Upper lobe of left lung (tissue), 6 donors: ENCODE measurements around the gene BTBD9. TPM values are rescaled to one million over a fixed set of nuclear protein-coding genes. Genes with fewer than 3 reads are reported as not detected.

ENCODE experiments used
- ATAC-seq, 2 donors: fragments of 200-7000 bp; cut with Tn5 transposase; one replicate each; pipeline ENCODE4 v1.9.1; 2022; ENCODE audit warnings: mild to moderate bottlenecking in 2 of 2, moderate library complexity in 2 of 2; ENCODE audit not compliant: low FRiP score in 2 of 2
- DNase-seq, 2 donors: peaks; one replicate each; pipeline ENCODE4 v3.0.0-alpha.2; 2019 to 2020
- H3K27ac ChIP-seq, 4 donors: fragments of 200-600 bp; sonication (generic); one replicate each; pipeline ENCODE4 v1.5.1; 2016 to 2019
- H3K27me3 ChIP-seq, 4 donors: fragments of 200-600 bp; sonication (generic); one replicate each; pipeline ENCODE4 v1.5.1; 2017 to 2019
- H3K36me3 ChIP-seq, 4 donors: fragments of 200-600 bp; sonication (generic); one replicate each; pipeline ENCODE4 v1.5.1; 2016 to 2019
- H3K4me1 ChIP-seq, 4 donors: fragments of 200-600 bp; sonication (generic); one replicate each; pipeline ENCODE4 v1.5.1; 2018 to 2019
- H3K4me3 ChIP-seq, 4 donors: fragments of 200-600 bp; sonication (generic); one replicate each; pipeline ENCODE4 v1.5.1; 2017 to 2019; ENCODE audit warnings: mild to moderate bottlenecking in 2 of 4, moderate library complexity in 1 of 4
- H3K9me3 ChIP-seq, 4 donors: fragments of 200-600 bp; sonication (generic); one replicate each; pipeline ENCODE4 v1.5.1; 2018 to 2019
- CTCF ChIP-seq, 6 experiments: fragments of 450-650 bp in 4 of 6; fragments of 200-600 bp in 2 of 6; sonication (generic) in 2 of 6; IDR thresholded peaks; one replicate each; pipeline ENCODE4 v1.5.1; 2016 to 2019; ENCODE audit warnings: antibody characterized with exemption in 6 of 6
- EP300 ChIP-seq, 4 donors: sonication (generic); formaldehyde crosslinking; IDR thresholded peaks; one replicate each; pipeline ENCODE4 v1.5.1; 2017; ENCODE audit warnings: antibody characterized with exemption in 4 of 4, control low read depth in 2 of 4
- POLR2A ChIP-seq, 4 donors: fragments of 450-650 bp; IDR thresholded peaks; one replicate each; pipeline ENCODE4 v1.5.1; 2016 to 2017; ENCODE audit warnings: antibody characterized with exemption in 4 of 4, mild to moderate bottlenecking in 2 of 4
- POLR2AphosphoS5 ChIP-seq, 2 donors: sonication (generic); formaldehyde crosslinking; IDR thresholded peaks; one replicate each; pipeline ENCODE4 v1.5.1; 2017; ENCODE audit warnings: antibody characterized with exemption in 2 of 2
- WGBS, 2 donors: methylation state at CpG; one replicate each; pipeline ENCODE4 v1.1.5; 2017 to 2018; 5-methylcytosine and 5-hydroxymethylcytosine counted together
- total RNA-seq, 6 donors: library from RNA; depleted of rRNA in 4 of 6; stranded (reverse); fragments of >200 nt in 4 of 6; gene quantifications; one replicate each; pipeline versions ENCODE4 v1.1.0 to v1.2.1, GENCODE V29; 2016 to 2021
- donor health status: DM: no; HTN: no; CAD: no; lungs with moderate emphysema.
- donor health status: DM: no; HTN: yes; CAD: no; lungs with severe emphysema.

BTBD9 gene
- total RNA-seq, 6 donors from 2014 or later = 18.2 to 60.8 (median 44.9) TPM

- ATAC-seq = no peak
Observed at GRCh38 chr6:38477680-38478260, 162.0 kb downstream of the BTBD9 start.

DNA sequence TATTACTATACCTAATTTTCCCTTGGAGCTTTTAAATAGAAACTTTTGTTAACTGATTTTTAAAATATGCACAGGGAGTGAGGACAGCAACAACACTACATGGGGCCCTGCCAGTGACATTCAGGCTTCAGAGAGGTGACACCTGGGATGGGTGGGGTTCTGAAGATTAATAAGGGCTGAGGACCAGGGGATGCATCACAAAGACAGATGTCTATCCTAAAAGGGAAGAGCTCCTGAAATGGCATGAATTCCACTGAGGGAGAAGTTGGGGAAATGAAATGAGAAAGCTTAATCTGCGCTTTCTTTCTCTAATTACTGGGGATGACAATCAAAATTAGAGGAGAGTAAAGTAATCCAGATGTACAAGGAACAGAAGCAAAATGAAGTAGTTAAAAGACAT lies 162.8 kb downstream of the BTBD9 start:
- H3K27me3 ChIP-seq = no peaks in the 10 kb centered on the region
- ATAC-seq = no peak

More at GRCh38 chr6:38477680-38478260, 162.0 kb downstream of the BTBD9 start:
- Histone ChIP-seq H3K27ac (no peak overlapping the region), H3K4me3 (no peak overlapping the region), H3K4me1 (peaks cover 7 to 15% (median 11%) of the 10 kb centered on the region in 4 donors), H3K9me3 (no peaks in the 10 kb centered on the region), H3K36me3 (no peaks in the 10 kb centered on the region), H3K27me3 (no peaks in the 10 kb centered on the region)
- TF ChIP-seq EP300 (IDR thresholded peaks at IDR 0.05) (no peak), POLR2AphosphoS5 (IDR thresholded peaks at IDR 0.05) (no peak), POLR2A (IDR thresholded peaks at IDR 0.05) (no peak), CTCF (IDR thresholded peaks at IDR 0.05) (no peak)
- 64 to 70% methylated on average over 9 of the region's 9 CpGs for WGBS, 2 donors
- DNase-seq = no peak

GRCh38 chr6:38476141-38476540 lies 163.6 kb downstream of the BTBD9 start:
- no peak for TF ChIP-seq EP300 (IDR thresholded peaks at IDR 0.05)
- no peak for TF ChIP-seq POLR2A (IDR thresholded peaks at IDR 0.05)
- no peak for TF ChIP-seq CTCF (IDR thresholded peaks at IDR 0.05)
- TF ChIP-seq POLR2AphosphoS5 (IDR thresholded peaks at IDR 0.05) = no peak
- Histone ChIP-seq H3K4me1 (peaks cover 0 to 7% (median 4%) of the 10 kb centered on the region in 4 donors), H3K36me3 (no peaks in the 10 kb centered on the region), H3K9me3 (no peaks in the 10 kb centered on the region), H3K4me3 (no peak overlapping the region), H3K27ac (no peak overlapping the region), H3K27me3 (no peaks in the 10 kb centered on the region)
- 95 to 97% methylated on average over 1 of the region's 1 CpG for WGBS, 2 donors
- ATAC-seq = no peak
- no peak for DNase-seq

More for the DNA sequence above, 162.8 kb downstream of the BTBD9 start:
- Histone ChIP-seq H3K4me3 (no peak overlapping the region), H3K27ac (no peak overlapping the region), H3K4me1 (peaks cover 2 to 9% (median 5%) of the 10 kb centered on the region in 4 donors), H3K9me3 (no peaks in the 10 kb centered on the region), H3K36me3 (no peaks in the 10 kb centered on the region)
- DNase-seq = no peak
- TF ChIP-seq EP300 (IDR thresholded peaks at IDR 0.05) = no peak
- TF ChIP-seq POLR2A (IDR thresholded peaks at IDR 0.05) = no peak
- TF ChIP-seq POLR2AphosphoS5 (IDR thresholded peaks at IDR 0.05) = no peak
- no peak for TF ChIP-seq CTCF (IDR thresholded peaks at IDR 0.05)
- 100% methylated on average over 1 of the region's 1 CpG for WGBS, 2 donors

DNA sequence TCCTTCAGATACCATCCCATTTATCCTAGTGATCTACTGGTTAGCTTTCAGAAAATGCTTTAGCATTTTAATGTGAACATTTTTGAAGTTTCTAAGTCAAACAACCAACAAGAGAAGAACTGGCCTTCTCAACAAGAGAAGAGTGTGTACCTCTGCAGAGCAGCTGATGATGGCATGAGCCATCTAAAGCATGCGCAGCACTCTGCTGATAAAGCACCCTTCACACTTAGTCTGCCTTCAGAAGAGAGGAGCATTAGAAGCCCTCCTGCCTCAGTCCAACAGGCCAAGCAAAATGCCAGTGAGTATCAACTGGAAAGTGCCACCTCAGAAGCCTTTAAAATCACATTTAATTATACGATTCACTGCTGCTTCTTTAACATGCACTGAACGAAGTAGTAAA lies 169.2 kb downstream of the BTBD9 start:
- no peak overlapping the region for H3K27ac ChIP-seq
- H3K4me1 ChIP-seq = no peaks in the 10 kb centered on the region
- DNase-seq (no peak), ATAC-seq (no peak)
- no peak overlapping the region for H3K4me3 ChIP-seq
- H3K36me3 ChIP-seq = no peaks in the 10 kb centered on the region
- 97 to 99% methylated on average over 3 of the region's 3 CpGs for WGBS, 2 donors
- no peaks in the 10 kb centered on the region for H3K27me3 ChIP-seq
- TF ChIP-seq POLR2A (IDR thresholded peaks at IDR 0.05) (no peak), CTCF (IDR thresholded peaks at IDR 0.05) (no peak), EP300 (IDR thresholded peaks at IDR 0.05) (no peak), POLR2AphosphoS5 (IDR thresholded peaks at IDR 0.05) (no peak)
- no peaks in the 10 kb centered on the region for H3K9me3 ChIP-seq

DNA sequence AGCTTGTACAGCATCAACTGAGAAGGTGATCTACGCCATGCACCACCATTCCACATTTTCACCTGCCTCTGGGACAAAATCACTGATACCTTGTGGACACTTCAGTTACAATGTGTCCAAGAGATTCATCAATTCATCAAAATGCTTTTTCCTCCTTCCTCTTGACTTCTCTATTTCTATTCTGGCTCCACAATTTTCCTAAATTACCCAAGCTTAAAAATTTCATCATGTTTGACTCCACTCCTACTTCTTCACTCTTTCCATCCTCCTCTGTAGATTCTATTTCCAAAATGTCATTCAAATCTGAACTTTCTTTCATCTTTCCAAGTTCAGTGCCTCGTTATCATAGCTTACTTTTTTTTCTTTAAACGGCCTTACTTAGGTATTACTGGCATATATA lies 172.2 kb downstream of the BTBD9 start:
- no peaks in the 10 kb centered on the region for H3K4me1 ChIP-seq
- no peak for TF ChIP-seq EP300 (IDR thresholded peaks at IDR 0.05)
- TF ChIP-seq CTCF (IDR thresholded peaks at IDR 0.05) = no peak
- TF ChIP-seq POLR2AphosphoS5 (IDR thresholded peaks at IDR 0.05) = no peak
- no peak for TF ChIP-seq POLR2A (IDR thresholded peaks at IDR 0.05)
- no peak overlapping the region for H3K4me3 ChIP-seq
- H3K27me3 ChIP-seq = no peaks in the 10 kb centered on the region
- 90 to 95% methylated on average over 3 of the region's 3 CpGs for WGBS, 2 donors
- DNase-seq (no peak), ATAC-seq (no peak)
- no peaks in the 10 kb centered on the region for H3K36me3 ChIP-seq
- peaks cover 0 to 4% (median 0%) of the 10 kb centered on the region in 4 donors for H3K9me3 ChIP-seq
- no peak overlapping the region for H3K27ac ChIP-seq
